MCF 10A (cell line): ENCODE measurements around the gene PHF19. TPM values are rescaled to one million over a fixed set of nuclear protein-coding genes. Genes with fewer than 3 reads are reported as not detected.

Source experiments
- BruUV-seq: library from RNA; stranded (reverse); fragments of 400-500 nt; replicated peaks from 2 replicates; lab custom pipeline; 2021; lab: Mats Ljungman, UMichigan
- CTCF ChIA-PET: fragments of 300-600 bp; sonication (Branson Sonifier 250); formaldehyde crosslinking; extraction: SDS; loops from one replicate; lab custom pipeline; 2021; ENCODE audit warnings: antibody characterized with exemption, inconsistent platforms; lab: Yijun Ruan, JAX
- POLR2A ChIA-PET: fragments of 300-600, 350-650 bp; sonication (Branson Sonifier 250); formaldehyde crosslinking; extraction: SDS; loops from one replicate; lab custom pipeline; 2020; ENCODE audit warnings: antibody characterized with exemption, inconsistent platforms; lab: Yijun Ruan, JAX
- DNase-seq: peaks from one replicate; pipeline ENCODE4 v3.0.0-alpha.2; 2018; ENCODE audit not compliant: unreplicated experiment
- H3K27ac Mint-ChIP-seq: one replicate; pipeline ENCODE4 v1.8.0; 2022; ENCODE audit warnings: mild to moderate bottlenecking, low read depth, mixed read lengths; ENCODE audit not compliant: unreplicated experiment
- H3K27me3 Mint-ChIP-seq: one replicate; pipeline ENCODE4 v1.8.0; 2022; ENCODE audit warnings: mixed read lengths; ENCODE audit not compliant: insufficient read depth, unreplicated experiment
- H3K36me3 Mint-ChIP-seq: one replicate; pipeline ENCODE4 v1.8.0; 2022; ENCODE audit warnings: mild to moderate bottlenecking, moderate library complexity, mixed read lengths; ENCODE audit not compliant: insufficient read depth, unreplicated experiment
- H3K4me1 Mint-ChIP-seq: one replicate; pipeline ENCODE4 v1.8.0; 2022; ENCODE audit warnings: mixed read lengths; ENCODE audit not compliant: insufficient read depth, unreplicated experiment
- H3K4me3 Mint-ChIP-seq: one replicate; pipeline ENCODE4 v1.8.0; 2022; ENCODE audit warnings: mild to moderate bottlenecking, moderate library complexity, mixed read lengths; ENCODE audit not compliant: unreplicated experiment
- H3K9me3 Mint-ChIP-seq: one replicate; pipeline ENCODE4 v1.8.0; 2022; ENCODE audit warnings: mixed read lengths; ENCODE audit not compliant: unreplicated experiment
- intact Hi-C: fragments of 100-400 bp; cut with micrococcal nuclease; formaldehyde crosslinking; loops from 2 replicates; pipeline ENCODE4 v1.14.1; 2022
- total RNA-seq: library from RNA; stranded (reverse); gene quantifications from 2 replicates; pipeline ENCODE4 v1.2.3, GENCODE V29; 2022
- TF ChIP-seq, protein P1 (sequence below): fragments of 200-600 bp; IDR thresholded peaks from one replicate; pipeline ENCODE4 v1.8.0; 2022; ENCODE audit warnings: antibody characterized with exemption, mild to moderate bottlenecking; ENCODE audit not compliant: unreplicated experiment

PHF19 gene
- total RNA-seq, 1 experiment from 2014 or later: 61.0 TPM

GRCh38 chr9:120913647-120914264 is 36.8 kb upstream of the PHF19 start:
- BruUV-seq: no TSS peak
- ChIA-PET POLR2A (interaction anchor here (3.5 kb wide), 1 partner anchor 22 kb away, joined by 32 read pairs; no protein-coding TSS in a partner anchor), CTCF (interaction anchor here (0.5 to 4.6 kb wide), 6 partner anchors 13 to 680 kb away, joined by 3 to 71 read pairs (median 4); no protein-coding TSS in a partner anchor)
- H3K27ac Mint-ChIP-seq: peak overlapping the region; percentile 69
- peak; percentile 45 for DNase-seq
- intact Hi-C loops: no loop called here
- TF ChIP-seq, protein P1, sequence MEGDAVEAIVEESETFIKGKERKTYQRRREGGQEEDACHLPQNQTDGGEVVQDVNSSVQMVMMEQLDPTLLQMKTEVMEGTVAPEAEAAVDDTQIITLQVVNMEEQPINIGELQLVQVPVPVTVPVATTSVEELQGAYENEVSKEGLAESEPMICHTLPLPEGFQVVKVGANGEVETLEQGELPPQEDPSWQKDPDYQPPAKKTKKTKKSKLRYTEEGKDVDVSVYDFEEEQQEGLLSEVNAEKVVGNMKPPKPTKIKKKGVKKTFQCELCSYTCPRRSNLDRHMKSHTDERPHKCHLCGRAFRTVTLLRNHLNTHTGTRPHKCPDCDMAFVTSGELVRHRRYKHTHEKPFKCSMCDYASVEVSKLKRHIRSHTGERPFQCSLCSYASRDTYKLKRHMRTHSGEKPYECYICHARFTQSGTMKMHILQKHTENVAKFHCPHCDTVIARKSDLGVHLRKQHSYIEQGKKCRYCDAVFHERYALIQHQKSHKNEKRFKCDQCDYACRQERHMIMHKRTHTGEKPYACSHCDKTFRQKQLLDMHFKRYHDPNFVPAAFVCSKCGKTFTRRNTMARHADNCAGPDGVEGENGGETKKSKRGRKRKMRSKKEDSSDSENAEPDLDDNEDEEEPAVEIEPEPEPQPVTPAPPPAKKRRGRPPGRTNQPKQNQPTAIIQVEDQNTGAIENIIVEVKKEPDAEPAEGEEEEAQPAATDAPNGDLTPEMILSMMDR: no peak
- H3K4me1 Mint-ChIP-seq: peaks cover 23% of the 10 kb centered on the region
- no peaks in the 10 kb centered on the region for H3K9me3 Mint-ChIP-seq
- H3K4me3 Mint-ChIP-seq: no peak overlapping the region
- H3K27me3 Mint-ChIP-seq: no peaks in the 10 kb centered on the region
- peaks cover 13% of the 10 kb centered on the region for H3K36me3 Mint-ChIP-seq

- CTCF ChIA-PET: interaction anchor here (0.5 to 1.4 kb wide), 7 partner anchors 8 to 681 kb away, joined by 3 to 6 read pairs (median 3); no protein-coding TSS in a partner anchor
Measured at GRCh38 chr9:120912958-120913646, 36.1 kb upstream of the PHF19 start.

GRCh38 chr9:120911295-120911837 is 34.4 kb upstream of the PHF19 start:
- intact Hi-C loops: no loop called here
- POLR2A ChIA-PET: no interaction called here
- TF ChIP-seq, protein P1: no peak
- DNase-seq: no peak
- H3K9me3 Mint-ChIP-seq: no peaks in the 10 kb centered on the region
- H3K4me3 Mint-ChIP-seq: no peak overlapping the region
- H3K27me3 Mint-ChIP-seq: no peaks in the 10 kb centered on the region
- H3K4me1 Mint-ChIP-seq: peaks cover 15% of the 10 kb centered on the region
- BruUV-seq: no TSS peak
- CTCF ChIA-PET: interaction anchor here (0.5 to 1.4 kb wide), 5 partner anchors 25 to 460 kb away, joined by 3 to 5 read pairs (median 4); no protein-coding TSS in a partner anchor
- peaks cover 7% of the 10 kb centered on the region for H3K36me3 Mint-ChIP-seq
- peak overlapping the region; percentile 61 for H3K27ac Mint-ChIP-seq

More at GRCh38 chr9:120912958-120913646, 36.1 kb upstream of the PHF19 start:
- peaks cover 23% of the 10 kb centered on the region for H3K4me1 Mint-ChIP-seq
- H3K27me3 Mint-ChIP-seq: no peaks in the 10 kb centered on the region
- POLR2A ChIA-PET: interaction anchor here (1.4 kb wide), 1 partner anchor 23 kb away, joined by 4 read pairs; no protein-coding TSS in a partner anchor
- H3K4me3 Mint-ChIP-seq: no peak overlapping the region
- peaks cover 13% of the 10 kb centered on the region for H3K36me3 Mint-ChIP-seq
- no peaks in the 10 kb centered on the region for H3K9me3 Mint-ChIP-seq
- intact Hi-C loops: no loop called here
- peak overlapping the region; percentile 69 for H3K27ac Mint-ChIP-seq
- TF ChIP-seq, protein P1: no peak
- DNase-seq: no peak
- BruUV-seq: no TSS peak

DNA sequence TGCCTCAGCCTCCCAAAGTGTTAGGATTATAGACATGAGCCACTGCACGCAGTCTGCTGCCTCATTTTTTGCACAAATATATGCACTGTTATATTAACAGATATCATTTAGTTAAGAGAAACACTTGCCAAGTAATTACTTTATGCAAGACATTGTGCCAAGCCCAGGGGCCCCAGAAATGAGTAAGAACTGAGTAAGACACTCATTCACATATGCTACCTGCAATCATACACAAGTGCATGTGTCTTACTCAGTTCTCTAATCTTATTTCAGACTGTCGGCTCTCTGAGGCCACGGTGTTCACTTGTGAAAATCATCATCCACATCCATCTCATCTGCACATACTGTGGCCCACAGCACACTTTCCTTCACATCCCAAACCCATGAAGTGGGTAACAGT is 33.7 kb upstream of the PHF19 start:
- no TSS peak for BruUV-seq
- ChIA-PET CTCF (interaction anchor here (0.8 to 1.4 kb wide), 2 partner anchors 155 to 461 kb away, joined by 4 read pairs; no protein-coding TSS in a partner anchor), POLR2A (no interaction called here)
- H3K36me3 Mint-ChIP-seq: peaks cover 7% of the 10 kb centered on the region
- H3K9me3 Mint-ChIP-seq: no peaks in the 10 kb centered on the region
- H3K4me1 Mint-ChIP-seq: peaks cover 14% of the 10 kb centered on the region
- intact Hi-C loops: no loop called here
- TF ChIP-seq, protein P1: no peak
- DNase-seq: peak; percentile 76
- no peaks in the 10 kb centered on the region for H3K27me3 Mint-ChIP-seq
- H3K27ac Mint-ChIP-seq: peak overlapping the region; percentile 61
- H3K4me3 Mint-ChIP-seq: no peak overlapping the region
